Brain microvascular endothelial cell (primary cell): ENCODE results near the gene P2RX2.

Source experiments
- DNase-seq: peaks from one replicate; pipeline ENCODE4 v3.0.0-alpha.2; 2020
- H3K27ac ChIP-seq: fragments of 250-450 bp; sonication (Bioruptor Pico); 2 replicates; pipeline ENCODE4 v1.5.1; 2020; ENCODE audit warnings: mild to moderate bottlenecking, moderate library complexity
- H3K27me3 ChIP-seq: fragments of 250-450 bp; sonication (Bioruptor Pico); replicated peaks from 2 replicates; pipeline ENCODE4 v1.5.1; 2020; ENCODE audit warnings: mild to moderate bottlenecking
- H3K36me3 ChIP-seq: fragments of 250-450 bp; sonication (Bioruptor Pico); replicated peaks from 2 replicates; pipeline ENCODE4 v1.5.1; 2020; ENCODE audit warnings: mild to moderate bottlenecking
- H3K4me3 ChIP-seq: 2 replicates; pipeline ENCODE4 v1.5.1; 2011; ENCODE audit warnings: low read depth, mild to moderate bottlenecking, control low read depth, low read length, moderate library complexity
- CTCF ChIP-seq: IDR thresholded peaks from 2 replicates; pipeline ENCODE4 v1.5.1; 2011; ENCODE audit warnings: low read depth, mild to moderate bottlenecking, moderate library complexity, low read length, control low read depth, inconsistent platforms; ENCODE audit errors: missing control alignments
- in situ Hi-C: cut with HindIII; loops from 2 replicates; pipeline ENCODE4 v1.10.0; 2017; ENCODE audit warnings: low sequenced_read_pairs, low pct_ligation_motif_present

Gene P2RX2

GRCh38 chr12:132632521-132633228, 14.1 kb downstream of the P2RX2 start:
- H3K4me3 ChIP-seq, result no peak overlapping the region
- in situ Hi-C loops, result no loop called here
- H3K27me3 ChIP-seq, result no peaks in the 10 kb centered on the region
- H3K36me3 ChIP-seq, result peaks cover 14% of the 10 kb centered on the region
- TF ChIP-seq CTCF, result no peak
- H3K27ac ChIP-seq, result no peak overlapping the region
- DNase-seq, result no peak

GRCh38 chr12:132633398-132633797, 14.8 kb downstream of the P2RX2 start:
- H3K36me3 ChIP-seq, result peaks cover 14% of the 10 kb centered on the region

GRCh38 chr12:132633901-132634300, 15.3 kb downstream of the P2RX2 start:
- Histone ChIP-seq H3K36me3 (peaks cover 14% of the 10 kb centered on the region), H3K27me3 (no peaks in the 10 kb centered on the region), H3K27ac (no peak overlapping the region), H3K4me3 (no peak overlapping the region)
- DNase-seq, result no peak
- in situ Hi-C loops, result no loop called here
- no peak for TF ChIP-seq CTCF

More at GRCh38 chr12:132633398-132633797, 14.8 kb downstream of the P2RX2 start:
- in situ Hi-C loops, result no loop called here
- TF ChIP-seq CTCF, result no peak
- no peak overlapping the region for H3K4me3 ChIP-seq
- no peak overlapping the region for H3K27ac ChIP-seq
- DNase-seq, result no peak
- no peaks in the 10 kb centered on the region for H3K27me3 ChIP-seq

GRCh38 chr12:132634411-132634990, 15.9 kb downstream of the P2RX2 start:
- H3K36me3 ChIP-seq, result peaks cover 14% of the 10 kb centered on the region
- H3K27ac ChIP-seq, result no peak overlapping the region
- in situ Hi-C loops, result no loop called here
- H3K27me3 ChIP-seq, result no peaks in the 10 kb centered on the region
- TF ChIP-seq CTCF, result no peak
- H3K4me3 ChIP-seq, result no peak overlapping the region
- no peak for DNase-seq

GRCh38 chr12:132635076-132635955, 16.7 kb downstream of the P2RX2 start:
- Histone ChIP-seq H3K27ac (no peak overlapping the region), H3K4me3 (no peak overlapping the region), H3K36me3 (peaks cover 14% of the 10 kb centered on the region), H3K27me3 (no peaks in the 10 kb centered on the region)
- no peak for DNase-seq
- in situ Hi-C loops, result no loop called here
- no peak for TF ChIP-seq CTCF
